Liver (tissue), 9 donors: ENCODE data around the gene PHF20. TPM values are rescaled to one million over a fixed set of nuclear protein-coding genes. Genes with fewer than 3 reads are reported as not detected.

Source experiments
- DNase-seq: peaks from one replicate; pipeline ENCODE4 v3.0.0-alpha.2; 2017; ENCODE audit warnings: low spot score
- H3K27ac ChIP-seq, 2 donors: one replicate each; pipeline ENCODE4 v1.7.0; 2013; ENCODE audit warnings: inconsistent platforms in 2 of 2, low read length in 2 of 2, control low read depth in 1 of 2, low read depth in 1 of 2, mild to moderate bottlenecking in 1 of 2
- H3K27me3 ChIP-seq, 4 donors: one replicate each; pipeline versions ENCODE4 v1.6.1 to v1.7.0; 2013; ENCODE audit warnings: low read length in 3 of 4, inconsistent platforms in 1 of 4, mild to moderate bottlenecking in 1 of 4, moderate library complexity in 1 of 4; ENCODE audit not compliant: control insufficient read depth in 4 of 4, insufficient read depth in 4 of 4
- H3K36me3 ChIP-seq, 4 donors: one replicate each; pipeline versions ENCODE4 v1.6.1 to v1.7.0; 2013; ENCODE audit warnings: low read length in 3 of 4, mild to moderate bottlenecking in 3 of 4, low read depth in 1 of 4, moderate library complexity in 1 of 4; ENCODE audit not compliant: control insufficient read depth in 4 of 4, insufficient read depth in 3 of 4
- H3K4me1 ChIP-seq, 4 donors: one replicate each; pipeline versions ENCODE4 v1.6.1 to v1.7.0; 2013; ENCODE audit warnings: low read length in 3 of 4, mild to moderate bottlenecking in 3 of 4, moderate library complexity in 1 of 4; ENCODE audit not compliant: control insufficient read depth in 4 of 4, insufficient read depth in 4 of 4
- H3K4me3 ChIP-seq, 3 donors: one replicate each; pipeline versions ENCODE4 v1.6.1 to v1.7.0; 2013; ENCODE audit warnings: low read length in 3 of 3, control low read depth in 1 of 3, low read depth in 1 of 3, mild to moderate bottlenecking in 1 of 3
- H3K9ac ChIP-seq, 2 donors: one replicate each; pipeline ENCODE4 v1.7.0; 2013; ENCODE audit warnings: low read length in 2 of 2, mild to moderate bottlenecking in 2 of 2, moderate library complexity in 2 of 2, control low read depth in 1 of 2, low read depth in 1 of 2
- H3K9me3 ChIP-seq, 4 donors: one replicate each; pipeline versions ENCODE4 v1.6.1 to v1.7.0; 2013; ENCODE audit warnings: low read length in 3 of 4; ENCODE audit not compliant: control insufficient read depth in 4 of 4
- ATF3 ChIP-seq: IDR thresholded peaks from 2 replicates; pipeline ENCODE4 v1.6.1; 2016; ENCODE audit warnings: antibody characterized with exemption
- CTCF ChIP-seq: fragments of 150-350 bp; IDR thresholded peaks from 2 replicates; pipeline ENCODE4 v1.5.1; 2017; ENCODE audit warnings: improper control_type of control experiment, low read depth, low read length; ENCODE audit not compliant: missing input control
- EGR1 ChIP-seq, 2 donors: IDR thresholded peaks; 2 replicates each; pipeline ENCODE4 v1.6.1; 2016 to 2018; ENCODE audit warnings: antibody characterized with exemption in 2 of 2, low read depth in 2 of 2
- FOXA1 ChIP-seq: IDR thresholded peaks from 2 replicates; pipeline ENCODE4 v1.6.1; 2016; ENCODE audit warnings: antibody characterized with exemption
- FOXA2 ChIP-seq: IDR thresholded peaks from 2 replicates; pipeline ENCODE4 v1.6.1; 2016; ENCODE audit warnings: antibody characterized with exemption
- GABPA ChIP-seq, 2 donors: IDR thresholded peaks in 1 of 2; conservative IDR thresholded peaks in 1 of 2; 2 replicates each; pipeline ENCODE4 v1.6.1; 2016; ENCODE audit warnings: antibody characterized with exemption in 2 of 2, mild to moderate bottlenecking in 1 of 2, moderate library complexity in 1 of 2
- HNF4A ChIP-seq, 2 donors: conservative IDR thresholded peaks; 2 replicates each; pipeline ENCODE4 v1.6.1; 2016; ENCODE audit warnings: antibody characterized with exemption in 2 of 2, mild to moderate bottlenecking in 2 of 2
- HNF4G ChIP-seq: IDR thresholded peaks from 2 replicates; pipeline ENCODE4 v1.6.1; 2016; ENCODE audit warnings: antibody characterized with exemption
- JUND ChIP-seq, 2 donors: IDR thresholded peaks; 2 replicates each; pipeline ENCODE4 v1.6.1; 2016; ENCODE audit warnings: antibody characterized with exemption in 2 of 2
- MAX ChIP-seq: IDR thresholded peaks from 2 replicates; pipeline ENCODE4 v1.6.1; 2016; ENCODE audit warnings: antibody characterized with exemption
- NR2F2 ChIP-seq: IDR thresholded peaks from 2 replicates; pipeline ENCODE4 v1.6.1; 2016; ENCODE audit warnings: antibody characterized with exemption
- RAD21 ChIP-seq, 2 donors: IDR thresholded peaks; 2 replicates each; pipeline ENCODE4 v1.6.1; 2016; ENCODE audit warnings: antibody characterized with exemption in 2 of 2, mild to moderate bottlenecking in 2 of 2
- REST ChIP-seq: IDR thresholded peaks from 2 replicates; pipeline ENCODE4 v1.6.1; 2016; ENCODE audit warnings: antibody characterized with exemption, mild to moderate bottlenecking
- RXRA ChIP-seq, 2 donors: IDR thresholded peaks; 2 replicates each; pipeline ENCODE4 v1.6.1; 2017 to 2018; ENCODE audit warnings: antibody characterized with exemption in 2 of 2, mild to moderate bottlenecking in 1 of 2
- SP1 ChIP-seq: IDR thresholded peaks from 2 replicates; pipeline ENCODE4 v1.6.1; 2018; ENCODE audit warnings: antibody characterized with exemption, mild to moderate bottlenecking
- TAF1 ChIP-seq: conservative IDR thresholded peaks from 2 replicates; pipeline ENCODE4 v1.6.1; 2016; ENCODE audit warnings: antibody characterized with exemption, mild to moderate bottlenecking
- YY1 ChIP-seq: IDR thresholded peaks from 2 replicates; pipeline ENCODE4 v1.6.1; 2016; ENCODE audit warnings: antibody characterized with exemption, mild to moderate bottlenecking
- ZBTB33 ChIP-seq: IDR thresholded peaks from 2 replicates; pipeline ENCODE4 v1.6.1; 2016; ENCODE audit warnings: antibody characterized with exemption
- WGBS: extraction: QIAGEN DNeasy Blood & Tissue Kit; methylation state at CpG from one replicate; pipeline ENCODE4 v1.1.7; 2013; 5-methylcytosine and 5-hydroxymethylcytosine counted together
- polyA plus RNA-seq, 2 donors: library from polyadenylated mRNA; stranded (reverse) in 1 of 2; unstranded in 1 of 2; fragments of 200-250 nt in 1 of 2; fragments of >200 nt in 1 of 2; fragmentation: Nextera tagmentation in 1 of 2; extraction: Ambion mirVana in 1 of 2; gene quantifications; one replicate each; pipeline versions ENCODE4 v1.2.1 to v1.2.3, GENCODE V29; 2013 to 2015
- total RNA-seq, 2 donors: library from RNA; depleted of rRNA; stranded (reverse); fragments of >200 nt; gene quantifications; one replicate each; pipeline ENCODE4 v1.2.3, GENCODE V29; 2014
- donor health status: healthy.
- donor health status: healthy.
- donor health status: healthy.
- donor health status: healthy.
- donor health status: healthy.

PHF20 gene
- total and polyA plus RNA-seq, 4 donors: 5.1 to 11.7 (median 10.3) TPM

GRCh38 chr20:35823147-35823546 lies 51.3 kb downstream of the PHF20 start:
- peaks cover 0 to 2% (median 0%) of the 10 kb centered on the region in 4 donors for H3K36me3 ChIP-seq
- H3K4me3 ChIP-seq: no peak overlapping the region
- no peaks in the 10 kb centered on the region for H3K9me3 ChIP-seq
- DNase-seq: no peak
- no peak for TF ChIP-seq FOXA2
- no peak for TF ChIP-seq HNF4A (conservative IDR thresholded peaks at IDR 0.05)
- no peak for TF ChIP-seq NR2F2
- TF ChIP-seq HNF4G: no peak
- TF ChIP-seq RAD21 (IDR thresholded peaks at IDR 0.05): no peak
- no peak for TF ChIP-seq ATF3
- no peak for TF ChIP-seq FOXA1
- TF ChIP-seq RXRA (IDR thresholded peaks at IDR 0.05): no peak
- no peak for TF ChIP-seq MAX
- TF ChIP-seq JUND (IDR thresholded peaks at IDR 0.05): no peak
- TF ChIP-seq GABPA (IDR thresholded peaks at IDR 0.05 in 1 of 2, conservative IDR thresholded peaks at IDR 0.05 in 1 of 2): no peak
- no peak for TF ChIP-seq YY1
- TF ChIP-seq EGR1 (IDR thresholded peaks at IDR 0.05; ENCODE audit: low read depth in 2 of 2): no peak
- no peak for TF ChIP-seq TAF1
- no peak for TF ChIP-seq SP1
- TF ChIP-seq CTCF: no peak
- TF ChIP-seq REST: no peak
- no peak for TF ChIP-seq ZBTB33
- no peaks in the 10 kb centered on the region for H3K27me3 ChIP-seq
- no peak overlapping the region for H3K27ac ChIP-seq
- no peaks in the 10 kb centered on the region for H3K4me1 ChIP-seq
- no peak overlapping the region for H3K9ac ChIP-seq
- WGBS: 95% methylated on average over 6 of the region's 6 CpGs
